LoVo (cell line): ENCODE data around the gene B3GALT2.

Experiments used
- DNase-seq: peaks from one replicate; pipeline ENCODE4 v3.0.0-alpha.2; 2016; ENCODE audit warnings: low spot score

The B3GALT2 gene

GRCh38 chr1:193181985-193182384 lies 4.4 kb downstream of the B3GALT2 start:
- no peak for DNase-seq

GRCh38 chr1:193181536-193181935 lies 4.9 kb downstream of the B3GALT2 start:
- no peak for DNase-seq

DNA sequence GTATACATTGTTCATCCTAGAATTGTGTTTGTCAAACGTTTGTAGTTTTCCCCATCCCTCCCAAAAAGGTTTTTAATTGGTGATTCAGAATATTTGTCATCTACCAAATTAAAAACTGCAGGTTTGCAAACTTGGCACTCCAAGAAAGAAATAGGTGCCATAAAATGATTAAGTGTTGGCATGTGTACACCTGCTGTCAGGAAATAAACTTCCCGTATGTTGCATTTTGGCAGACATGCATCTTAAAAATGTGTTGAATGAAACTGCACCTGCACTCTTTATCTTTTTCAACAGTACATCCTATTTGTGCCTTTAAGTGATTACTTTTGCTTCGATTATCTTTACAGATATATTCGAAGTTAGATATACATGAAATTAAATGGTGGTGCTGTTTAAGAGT lies 7.3 kb downstream of the B3GALT2 start:
- DNase-seq, result no peak

GRCh38 chr1:193176788-193177187 lies 9.6 kb downstream of the B3GALT2 start:
- no peak for DNase-seq

GRCh38 chr1:193176113-193176512 lies 10.3 kb downstream of the B3GALT2 start:
- no peak for DNase-seq

DNA sequence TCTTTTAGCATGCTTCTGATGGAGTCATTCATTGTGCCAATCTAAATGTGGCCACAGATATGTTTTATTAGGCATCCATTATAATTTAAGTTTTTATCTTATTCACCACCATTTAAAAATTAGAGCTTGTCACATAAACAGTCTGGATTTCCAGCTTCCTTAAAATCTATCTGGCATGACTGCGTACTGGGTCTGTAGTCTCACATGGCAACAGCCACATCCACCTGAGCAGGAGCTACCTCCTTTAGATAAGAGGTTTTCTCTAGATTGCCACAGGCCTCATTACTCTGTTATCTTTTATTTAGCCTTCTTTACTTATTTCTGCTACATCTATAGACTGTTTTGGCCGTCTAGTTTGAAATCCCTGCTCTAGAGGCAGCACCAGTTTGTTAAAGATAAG lies 29.1 kb downstream of the B3GALT2 start:
- DNase-seq, result no peak

GRCh38 chr1:193156822-193157142 lies 29.6 kb downstream of the B3GALT2 start:
- peak; percentile 31 for DNase-seq

DNA sequence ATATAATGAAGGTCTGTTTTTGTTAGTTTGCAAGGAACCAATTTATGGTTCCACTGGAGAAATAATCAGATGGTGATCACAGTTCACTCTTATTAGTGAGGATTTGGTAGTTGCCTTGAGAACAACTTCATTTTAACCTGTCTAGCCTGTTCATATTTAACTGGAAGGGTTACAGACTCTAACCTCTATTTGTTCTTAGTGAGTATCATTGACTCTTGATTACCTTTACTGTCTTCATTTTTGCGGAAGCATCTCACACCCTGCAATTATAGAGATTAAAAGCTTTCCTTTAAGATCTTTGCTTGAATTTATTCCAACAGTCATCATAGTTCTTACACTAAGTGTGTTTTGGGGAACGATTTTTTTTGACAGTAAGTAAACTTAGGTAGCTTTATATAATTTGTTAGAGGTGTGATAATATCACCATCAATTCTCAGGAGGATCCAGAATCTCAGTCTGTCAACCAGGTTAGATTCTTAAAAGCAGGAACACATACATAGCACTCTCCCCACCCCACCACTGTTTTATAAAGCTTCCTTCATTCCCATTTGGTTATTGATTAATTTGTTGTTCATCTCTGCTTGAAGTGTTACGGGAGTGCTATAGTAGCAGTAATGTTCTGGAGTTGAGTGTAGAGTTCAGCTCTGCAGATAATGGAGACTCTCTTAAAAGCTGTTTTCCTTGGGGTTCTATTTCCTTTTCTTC lies 30.1 kb downstream of the B3GALT2 start:
- no peak for DNase-seq

DNA sequence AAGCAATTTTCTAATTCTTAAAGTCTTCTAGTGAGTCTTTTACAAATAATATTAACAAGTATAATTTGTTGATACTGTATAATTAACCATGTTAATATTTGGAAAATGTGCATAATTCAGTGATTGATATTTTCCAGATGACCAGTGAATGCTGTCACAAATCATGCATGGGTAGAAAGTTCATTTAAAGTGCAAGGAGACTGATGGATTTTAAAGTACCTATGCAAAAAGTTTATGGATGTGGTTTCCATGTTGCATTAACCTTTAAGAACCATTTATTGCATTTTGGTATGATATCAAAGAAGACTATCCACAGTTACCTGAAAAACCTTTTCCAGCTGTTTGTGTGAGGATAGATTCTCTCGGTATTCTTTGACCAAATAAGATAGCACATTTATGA lies 41.4 kb downstream of the B3GALT2 start:
- no peak for DNase-seq

- no peak for DNase-seq
These were observed 42.0 kb downstream of the B3GALT2 start for GRCh38 chr1:193144361-193144938.

GRCh38 chr1:193143285-193143684 lies 43.1 kb downstream of the B3GALT2 start:
- no peak for DNase-seq

GRCh38 chr1:193142409-193142808 lies 44.0 kb downstream of the B3GALT2 start:
- no peak for DNase-seq

DNA sequence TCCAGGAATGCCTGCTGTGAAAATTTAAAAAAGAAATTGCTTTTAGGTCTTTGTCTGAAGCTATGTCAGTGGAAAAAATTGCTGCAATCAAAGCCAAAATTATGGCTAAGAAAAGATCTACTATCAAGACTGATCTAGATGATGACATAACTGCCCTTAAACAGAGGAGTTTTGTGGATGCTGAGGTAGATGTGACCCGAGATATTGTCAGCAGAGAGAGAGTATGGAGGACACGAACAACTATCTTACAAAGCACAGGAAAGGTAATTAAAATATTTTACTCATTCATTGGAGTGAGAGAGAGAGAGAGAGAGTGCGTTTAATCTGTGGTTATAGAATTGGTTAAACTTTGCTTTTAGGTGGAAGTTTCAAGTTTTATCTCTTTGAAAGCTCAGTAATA lies 44.6 kb downstream of the B3GALT2 start:
- no peak for DNase-seq

DNA sequence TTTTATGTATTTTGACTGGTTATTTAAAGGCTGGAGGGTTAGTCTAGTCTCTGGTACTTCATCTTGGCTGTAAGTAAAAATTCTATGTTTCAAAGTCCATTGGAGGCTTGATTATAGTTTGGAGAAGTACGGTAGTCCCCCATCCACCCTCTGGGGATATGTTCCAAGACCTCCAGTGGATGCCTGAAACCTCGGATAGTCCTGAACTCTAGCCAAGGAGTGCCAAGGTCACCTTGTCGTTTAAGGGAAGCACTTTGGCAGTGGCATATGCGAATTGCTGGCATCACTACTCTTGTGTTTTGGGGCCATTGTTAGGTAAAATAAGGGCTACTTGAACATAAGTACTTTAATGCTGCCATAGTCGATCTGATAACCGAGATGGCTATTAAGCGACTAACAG lies 46.2 kb downstream of the B3GALT2 start:
- DNase-seq, result no peak

DNA sequence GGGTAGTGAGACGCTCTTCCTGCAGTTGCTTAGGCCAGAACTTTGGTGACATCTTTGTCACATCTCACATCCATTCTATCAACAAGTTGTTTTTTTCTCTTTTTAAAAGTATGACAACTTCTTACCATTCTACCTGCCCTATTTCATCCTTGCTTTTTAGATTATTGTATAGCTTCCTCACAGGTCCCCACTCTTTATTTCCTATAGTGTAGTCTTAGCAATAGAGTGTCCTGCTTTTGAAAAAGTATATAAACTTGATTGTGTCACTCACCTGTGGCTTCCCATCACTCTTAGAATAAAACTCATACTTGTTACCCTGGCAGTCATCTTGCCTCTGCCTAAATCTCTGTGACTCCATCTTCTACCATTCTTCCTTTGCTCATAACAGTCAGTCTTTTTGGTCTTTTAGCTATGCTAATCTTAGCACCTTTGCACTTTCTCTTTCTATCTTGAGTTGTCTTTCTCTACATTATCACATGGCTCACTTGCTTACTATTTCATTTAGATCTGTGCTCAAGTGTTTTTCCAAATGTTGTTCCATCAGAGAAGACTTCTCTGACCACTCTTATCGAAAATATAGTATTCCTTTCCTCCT lies 55.0 kb downstream of the B3GALT2 start:
- no peak for DNase-seq
